ENCODE results near the gene SLC3A2.
A peak's percentile ranks its signal among the peaks of the same experiment; 100 is the strongest.
"Not testable (repeated sequence)": the region's sequence is repeated elsewhere in the genome, so short reads cannot be mapped to it uniquely, and the experiment has no call there.

SLC3A2 gene

GRCh38 chr11:62880803-62881578, at the start of gene SLC3A2:
SLC3A2 (plus strand) TSS chr11:62880896; CDS start chr11:62881024, 128 bp downstream.
- DNase-seq, result peak; percentile 84 to 85

GRCh38 chr11:62830904-62831519, 49.7 kb upstream of the SLC3A2 start:
- no peak for DNase-seq

- peak; percentile 99 for DNase-seq
Measured at GRCh38 chr11:62831520-62832335, 49.0 kb upstream of the SLC3A2 start, which contains the start of gene STX5. STX5 (minus strand) TSS chr11:62832051; CDS start chr11:62831243, 808 bp downstream.

GRCh38 chr11:62832336-62833234, 48.1 kb upstream of the SLC3A2 start, which contains the start of gene TEX54:
TEX54 (minus strand) TSS chr11:62832841.
- DNase-seq, result no peak

GRCh38 chr11:62835336-62835735, 45.4 kb upstream of the SLC3A2 start:
- no peak for DNase-seq

GRCh38 chr11:62839050-62839945, 41.4 kb upstream of the SLC3A2 start, which contains the start of gene WDR74:
WDR74 (minus strand) TSS chr11:62839590; CDS start chr11:62839570, 20 bp downstream.
- DNase-seq, result peak; percentile 89 to 92

- peak; percentile 67 to 73 for DNase-seq
Measured at GRCh38 chr11:62840721-62841360, 39.9 kb upstream of the SLC3A2 start.

GRCh38 chr11:62841361-62842170, 39.1 kb upstream of the SLC3A2 start:
- DNase-seq, result peak; percentile 73 to 75

GRCh38 chr11:62842171-62842741, 38.4 kb upstream of the SLC3A2 start:
- peak in 1 of 2 experiments; percentile 24 for DNase-seq

GRCh38 chr11:62842891-62843290, 37.8 kb upstream of the SLC3A2 start:
- DNase-seq, result not testable (repeated sequence)

- DNase-seq, result no peak
Measured at GRCh38 chr11:62843466-62843865, 37.2 kb upstream of the SLC3A2 start.

GRCh38 chr11:62844154-62844553, 36.5 kb upstream of the SLC3A2 start:
- no peak for DNase-seq

- no peak for DNase-seq
Measured at GRCh38 chr11:62846177-62846576, 34.5 kb upstream of the SLC3A2 start.

GRCh38 chr11:62847767-62848314, 32.9 kb upstream of the SLC3A2 start:
- no peak for DNase-seq

GRCh38 chr11:62850911-62851806, 29.5 kb upstream of the SLC3A2 start:
- DNase-seq, result no peak

- no peak for DNase-seq
Measured at GRCh38 chr11:62851807-62852522, 28.7 kb upstream of the SLC3A2 start.
